Common myeloid progenitor, CD34-positive (primary cell): Measurements from ENCODE around the gene CDK5.

Experiments used
- CTCF ChIA-PET: fragments of 350-600 bp; sonication (Branson Sonifier 250); formaldehyde crosslinking; loops from one replicate; lab custom pipeline; 2021; ENCODE audit warnings: antibody characterized with exemption; lab: Charles Lee
- POLR2A ChIA-PET: fragments of 350-600 bp; sonication (Branson Sonifier 250); formaldehyde crosslinking; loops from one replicate; lab custom pipeline; 2021; ENCODE audit warnings: antibody characterized with exemption; lab: Charles Lee
- DNase-seq, 3 donors: peaks; one replicate each; pipeline versions ENCODE4 v3.0.0 to v3.0.0-alpha.2; 2013
- H3K27ac ChIP-seq, 2 experiments: 1 replicate in 1 of 2; 2 replicates in 1 of 2; pipeline ENCODE4 v1.7.0; 2013; ENCODE audit warnings: inconsistent platforms in 2 of 2, low read length in 2 of 2, mild to moderate bottlenecking in 2 of 2, low read depth in 1 of 2, moderate library complexity in 1 of 2; ENCODE audit not compliant: severe bottlenecking in 2 of 2, insufficient read depth in 1 of 2, poor library complexity in 1 of 2
- H3K27me3 ChIP-seq, 5 experiments: replicated peaks in 2 of 5; 1 replicate in 3 of 5; 2 replicates in 2 of 5; pipeline versions ENCODE4 v1.6.1 to v1.7.0; 2013; ENCODE audit warnings: low read length in 4 of 5, mild to moderate bottlenecking in 2 of 5, moderate library complexity in 2 of 5, inconsistent platforms in 1 of 5; ENCODE audit not compliant: insufficient read depth in 5 of 5, control insufficient read depth in 4 of 5
- H3K36me3 ChIP-seq, 4 experiments: 1 replicate in 2 of 4; 2 replicates in 2 of 4; pipeline versions ENCODE4 v1.6.1 to v1.7.0; 2013; ENCODE audit warnings: low read length in 3 of 4, control low read depth in 1 of 4, mild to moderate bottlenecking in 1 of 4; ENCODE audit not compliant: control insufficient read depth in 4 of 4, insufficient read depth in 4 of 4
- H3K4me1 ChIP-seq, 4 experiments: 1 replicate in 3 of 4; 2 replicates in 1 of 4; pipeline versions ENCODE4 v1.6.1 to v1.7.1; 2013; ENCODE audit warnings: low read length in 3 of 4, mild to moderate bottlenecking in 3 of 4, control low read depth in 1 of 4, inconsistent platforms in 1 of 4, moderate library complexity in 1 of 4; ENCODE audit not compliant: control insufficient read depth in 4 of 4, insufficient read depth in 4 of 4; ENCODE audit errors: control extremely low read depth in 1 of 4
- H3K4me3 ChIP-seq, 7 experiments: 1 replicate in 4 of 7; 2 replicates in 3 of 7; pipeline versions ENCODE4 v1.5.1 to v1.7.0; 2013; ENCODE audit warnings: mild to moderate bottlenecking in 7 of 7, low read length in 6 of 7, moderate library complexity in 6 of 7, inconsistent platforms in 2 of 7, low read depth in 2 of 7, control low read depth in 1 of 7; ENCODE audit not compliant: insufficient read depth in 4 of 7, control insufficient read depth in 1 of 7; ENCODE audit errors: extremely low read depth in 1 of 7
- H3K9me3 ChIP-seq, 5 experiments: 1 replicate in 4 of 5; 2 replicates in 1 of 5; pipeline versions ENCODE4 v1.6.1 to v1.7.1; 2013; ENCODE audit warnings: low read length in 4 of 5, mild to moderate bottlenecking in 2 of 5, inconsistent platforms in 1 of 5, low read depth in 1 of 5, moderate library complexity in 1 of 5; ENCODE audit not compliant: control insufficient read depth in 4 of 5, insufficient read depth in 2 of 5; ENCODE audit errors: control extremely low read depth in 1 of 5
- WGBS: methylation state at CpG from one replicate; pipeline ENCODE4 v1.1.5; 2013; ENCODE audit not compliant: insufficient coverage; 5-methylcytosine and 5-hydroxymethylcytosine counted together

CDK5 gene

GRCh38 chr7:151066273-151066974 lies 8.7 kb upstream of the CDK5 start:
- 98% methylated on average over 36 of the region's 39 CpGs for WGBS
- no peak overlapping the region for H3K4me3 ChIP-seq
- CTCF ChIA-PET: interaction anchor here (0.8 to 3.1 kb wide), 5 partner anchors 10 to 48 kb away, joined by 3 to 24 read pairs (median 3); no protein-coding TSS in a partner anchor
- H3K27ac ChIP-seq: no peak overlapping the region
- DNase-seq: no peak
- H3K27me3 ChIP-seq: no peaks in the 10 kb centered on the region
- peaks cover 6 to 80% (median 63%) of the 10 kb centered on the region in 4 experiments for H3K36me3 ChIP-seq
- H3K4me1 ChIP-seq: peaks cover 0 to 3% (median 0%) of the 10 kb centered on the region in 4 experiments
- POLR2A ChIA-PET: no interaction called here
- no peaks in the 10 kb centered on the region for H3K9me3 ChIP-seq

- POLR2A ChIA-PET: no interaction called here
- Histone ChIP-seq H3K27ac (no peak overlapping the region), H3K4me1 (peaks cover 0 to 12% (median 9%) of the 10 kb centered on the region in 4 experiments), H3K27me3 (no peaks in the 10 kb centered on the region), H3K9me3 (no peaks in the 10 kb centered on the region), H3K4me3 (no peak overlapping the region), H3K36me3 (peaks cover 6 to 71% (median 58%) of the 10 kb centered on the region in 4 experiments)
- CTCF ChIA-PET: interaction anchor here (0.8 to 1.5 kb wide), 3 partner anchors 11 to 28 kb away, joined by 3 read pairs; no protein-coding TSS in a partner anchor
- 98% methylated on average over 12 of the region's 14 CpGs for WGBS
- DNase-seq: no peak
Observed at GRCh38 chr7:151065516-151065915, 7.8 kb upstream of the CDK5 start.

GRCh38 chr7:151064993-151065392 lies 7.3 kb upstream of the CDK5 start:
- H3K27ac ChIP-seq: no peak overlapping the region
- ChIA-PET POLR2A (no interaction called here), CTCF (interaction anchor here (1.5 kb wide), 1 partner anchor 29 kb away, joined by 3 read pairs; no protein-coding TSS in a partner anchor)
- no peaks in the 10 kb centered on the region for H3K9me3 ChIP-seq
- no peak for DNase-seq
- 100% methylated on average over 2 of the region's 6 CpGs for WGBS
- peaks cover 0 to 18% (median 14%) of the 10 kb centered on the region in 4 experiments for H3K4me1 ChIP-seq
- H3K4me3 ChIP-seq: no peak overlapping the region
- H3K27me3 ChIP-seq: no peaks in the 10 kb centered on the region
- peaks cover 6 to 66% (median 53%) of the 10 kb centered on the region in 4 experiments for H3K36me3 ChIP-seq

GRCh38 chr7:151064454-151064853 lies 6.8 kb upstream of the CDK5 start:
- no peak overlapping the region for H3K4me3 ChIP-seq
- CTCF ChIA-PET: interaction anchor here (7.2 kb wide), 1 partner anchor 11 kb away, joined by 64 read pairs; no protein-coding TSS in a partner anchor
- POLR2A ChIA-PET: no interaction called here
- no peaks in the 10 kb centered on the region for H3K9me3 ChIP-seq
- DNase-seq: no peak
- H3K27ac ChIP-seq: no peak overlapping the region
- H3K27me3 ChIP-seq: no peaks in the 10 kb centered on the region
- peaks cover 0 to 18% (median 15%) of the 10 kb centered on the region in 4 experiments for H3K4me1 ChIP-seq
- 100% methylated on average over 10 of the region's 18 CpGs for WGBS
- peaks cover 6 to 61% (median 48%) of the 10 kb centered on the region in 4 experiments for H3K36me3 ChIP-seq

- Histone ChIP-seq H3K36me3 (peaks cover 6 to 55% (median 42%) of the 10 kb centered on the region in 4 experiments), H3K4me1 (peaks cover 3 to 29% (median 26%) of the 10 kb centered on the region in 4 experiments), H3K9me3 (no peaks in the 10 kb centered on the region), H3K27me3 (no peaks in the 10 kb centered on the region), H3K4me3 (no peak overlapping the region), H3K27ac (no peak overlapping the region)
- POLR2A ChIA-PET: no interaction called here
- DNase-seq: no peak
- CTCF ChIA-PET: interaction anchor here (1.0 to 7.2 kb wide), 5 partner anchors 12 to 45 kb away, joined by 3 to 64 read pairs (median 4); no protein-coding TSS in a partner anchor
- 95% methylated on average over 9 of the region's 11 CpGs for WGBS
Observed at GRCh38 chr7:151063212-151063561, 5.5 kb upstream of the CDK5 start.

GRCh38 chr7:151062399-151063211 lies 4.9 kb upstream of the CDK5 start:
- DNase-seq: no peak
- ChIA-PET POLR2A (no interaction called here), CTCF (interaction anchor here (0.8 to 7.2 kb wide), 6 partner anchors 13 to 46 kb away, joined by 3 to 64 read pairs (median 4); partner anchors contain the start of gene ABCB8)
- peaks cover 6 to 49% (median 36%) of the 10 kb centered on the region in 4 experiments for H3K36me3 ChIP-seq
- no peak overlapping the region for H3K4me3 ChIP-seq
- H3K27ac ChIP-seq: no peak overlapping the region
- H3K9me3 ChIP-seq: no peaks in the 10 kb centered on the region
- H3K4me1 ChIP-seq: peaks cover 3 to 32% (median 26%) of the 10 kb centered on the region in 4 experiments
- no peaks in the 10 kb centered on the region for H3K27me3 ChIP-seq
- 94% methylated on average over 27 of the region's 43 CpGs for WGBS
